HepG2 (cell line): ENCODE data around the gene GGA2. TPM values are rescaled to one million over a fixed set of nuclear protein-coding genes. Genes with fewer than 3 reads are reported as not detected.

Experiments
- CAMTA2 ChIP-seq: sonication (generic); formaldehyde crosslinking; IDR thresholded peaks from 2 replicates; pipeline ENCODE4 v1.4.0; 2020; ENCODE audit warnings: mild to moderate bottlenecking, missing genetic modification reagents, borderline replicate concordance
- CCAR2 ChIP-seq: fragments of 200-400 bp; formaldehyde crosslinking; optimal IDR thresholded peaks from 2 replicates; pipeline ENCODE3; 2018; ENCODE audit warnings: low read depth, mild to moderate bottlenecking, low read length, moderate library complexity
- HNRNPL ChIP-seq: fragments of 200-400 bp; formaldehyde crosslinking; IDR thresholded peaks from 2 replicates; pipeline ENCODE4 v1.6.1; 2017; ENCODE audit warnings: mild to moderate bottlenecking, low read depth, low read length
- RXRB ChIP-seq: IDR thresholded peaks from 2 replicates; pipeline ENCODE4 v1.6.1; 2016; ENCODE audit warnings: borderline replicate concordance, missing genetic modification reagents, missing compliant biosample characterization
- SKI ChIP-seq: fragments of 450-650 bp; IDR thresholded peaks from one replicate; pipeline ENCODE4 v1.6.1; 2018; ENCODE audit warnings: mild to moderate bottlenecking; ENCODE audit not compliant: partially characterized antibody
- SMARCC2 ChIP-seq: fragments of 450-650 bp; IDR thresholded peaks from 2 replicates; pipeline ENCODE4 v1.6.1; 2017; ENCODE audit warnings: antibody characterized with exemption, mild to moderate bottlenecking
- U2AF2 ChIP-seq: fragments of 200-400 bp; formaldehyde crosslinking; IDR thresholded peaks from 2 replicates; pipeline ENCODE4 v1.6.1; 2017; ENCODE audit warnings: low read depth, mild to moderate bottlenecking, low read length
- ZFY ChIP-seq: sonication (generic); formaldehyde crosslinking; IDR thresholded peaks from 2 replicates; pipeline ENCODE4 v1.4.0; 2020; ENCODE audit warnings: missing genetic modification reagents
- ZNF530 ChIP-seq: sonication (generic); formaldehyde crosslinking; IDR thresholded peaks from 2 replicates; pipeline ENCODE4 v1.5.0; 2020; ENCODE audit warnings: low read depth, mild to moderate bottlenecking, missing genetic modification reagents
- ZNF670 ChIP-seq: sonication (generic); formaldehyde crosslinking; IDR thresholded peaks from 2 replicates; pipeline ENCODE4 v1.8.0; 2022; ENCODE audit warnings: mild to moderate bottlenecking, missing genetic modification reagents, borderline replicate concordance
- ZNF674 ChIP-seq: sonication (generic); formaldehyde crosslinking; IDR thresholded peaks from 2 replicates; pipeline ENCODE4 v1.5.0; 2020; ENCODE audit warnings: low read depth, mild to moderate bottlenecking, missing genetic modification reagents
- polyA plus RNA-seq, 8 experiments: library from polyadenylated mRNA; depleted of rRNA in 3 of 8; stranded (reverse) in 7 of 8; unstranded in 1 of 8; fragments of >200 nt; fragmentation: Illumina TruSeq in 4 of 8; extraction: Trizol in 4 of 8; gene quantifications; 2 replicates each; pipeline versions ENCODE4 v1.2.1 to v1.2.3, GENCODE V29; 2011 to 2016; ENCODE audit warnings: low read depth in 4 of 8, missing spikeins in 1 of 8, mixed read lengths in 1 of 8; ENCODE audit not compliant: insufficient read depth in 1 of 8
- total RNA-seq, 5 experiments: library from RNA; depleted of rRNA; stranded (reverse); fragments of >200 nt; fragmentation: Illumina TruSeq; extraction: Trizol; gene quantifications; 2 replicates each; pipeline ENCODE4 v1.2.3, GENCODE V29; 2016; ENCODE audit warnings: low read depth in 1 of 5
- TF ChIP-seq, protein P1 (sequence below): sonication (generic); formaldehyde crosslinking; conservative IDR thresholded peaks from 2 replicates; pipeline ENCODE4 v1.4.0; 2020; ENCODE audit warnings: missing genetic modification reagents
- TF ChIP-seq, protein P2 (sequence below): sonication (generic); formaldehyde crosslinking; conservative IDR thresholded peaks from 2 replicates; pipeline ENCODE4 v1.4.0; 2020; ENCODE audit warnings: missing genetic modification reagents
- TF ChIP-seq, protein P3 (sequence below): sonication (generic); formaldehyde crosslinking; IDR thresholded peaks from 2 replicates; pipeline ENCODE4 v1.5.0; 2020; ENCODE audit warnings: missing genetic modification reagents, mild to moderate bottlenecking, borderline replicate concordance
- TF ChIP-seq, protein P4 (sequence below): sonication (generic); formaldehyde crosslinking; IDR thresholded peaks from 2 replicates; pipeline ENCODE4 v1.4.0; 2020; ENCODE audit warnings: mild to moderate bottlenecking, missing genetic modification reagents, borderline replicate concordance

Gene GGA2
- total and polyA plus RNA-seq, 2 of the 13 experiments (the other 11 are each of a cell fraction or from before 2014, with no cell fraction given) = 51.5 to 69.8 TPM

DNA sequence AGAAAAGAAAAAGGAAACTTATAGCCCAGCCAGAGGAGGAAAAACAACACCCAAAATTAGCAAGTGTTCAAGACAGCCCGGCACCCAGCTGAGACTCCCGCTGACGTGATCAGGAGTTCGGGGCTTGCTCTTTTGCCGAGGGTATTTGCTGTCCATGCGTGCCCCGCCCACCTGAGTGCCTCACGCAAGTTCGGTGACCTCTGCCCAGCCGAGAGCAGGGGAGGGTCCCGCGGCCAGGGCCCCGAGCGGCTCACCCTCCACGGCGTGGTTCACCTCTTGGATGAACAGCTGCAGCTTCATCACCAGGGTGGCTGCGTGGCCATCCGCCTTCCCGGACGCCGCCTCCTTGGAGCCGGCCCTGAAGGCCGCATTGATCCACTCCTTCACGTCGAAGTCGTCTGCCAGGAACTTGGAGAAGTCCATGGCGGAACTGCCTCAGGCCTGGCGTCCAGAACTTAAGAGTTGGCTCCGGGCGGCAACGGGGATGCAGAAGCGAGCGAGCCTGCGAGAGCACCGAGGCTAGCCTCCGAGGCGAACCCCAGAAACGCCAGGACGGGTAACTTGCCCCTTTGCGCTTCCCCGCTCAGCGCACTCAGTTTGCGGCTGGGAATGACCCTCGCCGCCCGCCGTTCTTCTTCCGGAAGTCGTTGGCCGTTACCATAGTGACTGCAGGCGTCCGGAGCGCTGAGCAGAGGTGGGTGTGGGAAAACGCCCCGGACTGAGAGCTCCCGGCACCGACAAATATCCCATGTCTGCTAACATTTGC is 57.5 kb downstream of the GGA2 start, which contains the start of gene COG7 (continued):
- TF ChIP-seq, protein P1, sequence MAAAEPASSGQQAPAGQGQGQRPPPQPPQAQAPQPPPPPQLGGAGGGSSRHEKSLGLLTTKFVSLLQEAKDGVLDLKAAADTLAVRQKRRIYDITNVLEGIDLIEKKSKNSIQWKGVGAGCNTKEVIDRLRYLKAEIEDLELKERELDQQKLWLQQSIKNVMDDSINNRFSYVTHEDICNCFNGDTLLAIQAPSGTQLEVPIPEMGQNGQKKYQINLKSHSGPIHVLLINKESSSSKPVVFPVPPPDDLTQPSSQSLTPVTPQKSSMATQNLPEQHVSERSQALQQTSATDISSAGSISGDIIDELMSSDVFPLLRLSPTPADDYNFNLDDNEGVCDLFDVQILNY (CRISPR knock-in tag) = peak; percentile 74; the same call in 1 of the 2 replicates
- TF ChIP-seq ZNF530 (CRISPR knock-in tag) (peak; percentile 86; the same call in 1 of the 2 replicates), SKI (peak; percentile 19), HNRNPL (peak; percentile 71; the same call in 1 of the 2 replicates), CCAR2 (no peak), ZFY (peak; percentile 99), ZNF670 (CRISPR knock-in tag) (peak; percentile 97; the same call in 1 of the 2 replicates), CAMTA2 (CRISPR knock-in tag) (peak; percentile 67), RXRB (CRISPR knock-in tag) (peak; percentile 88), U2AF2 (no peak), SMARCC2 (no peak), ZNF674 (0 out of 2 replicates have a peak, but pooled peaks have one; percentile 73)
- TF ChIP-seq, protein P2, sequence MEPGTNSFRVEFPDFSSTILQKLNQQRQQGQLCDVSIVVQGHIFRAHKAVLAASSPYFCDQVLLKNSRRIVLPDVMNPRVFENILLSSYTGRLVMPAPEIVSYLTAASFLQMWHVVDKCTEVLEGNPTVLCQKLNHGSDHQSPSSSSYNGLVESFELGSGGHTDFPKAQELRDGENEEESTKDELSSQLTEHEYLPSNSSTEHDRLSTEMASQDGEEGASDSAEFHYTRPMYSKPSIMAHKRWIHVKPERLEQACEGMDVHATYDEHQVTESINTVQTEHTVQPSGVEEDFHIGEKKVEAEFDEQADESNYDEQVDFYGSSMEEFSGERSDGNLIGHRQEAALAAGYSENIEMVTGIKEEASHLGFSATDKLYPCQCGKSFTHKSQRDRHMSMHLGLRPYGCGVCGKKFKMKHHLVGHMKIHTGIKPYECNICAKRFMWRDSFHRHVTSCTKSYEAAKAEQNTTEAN = peak; percentile 91
- TF ChIP-seq, protein P3, sequence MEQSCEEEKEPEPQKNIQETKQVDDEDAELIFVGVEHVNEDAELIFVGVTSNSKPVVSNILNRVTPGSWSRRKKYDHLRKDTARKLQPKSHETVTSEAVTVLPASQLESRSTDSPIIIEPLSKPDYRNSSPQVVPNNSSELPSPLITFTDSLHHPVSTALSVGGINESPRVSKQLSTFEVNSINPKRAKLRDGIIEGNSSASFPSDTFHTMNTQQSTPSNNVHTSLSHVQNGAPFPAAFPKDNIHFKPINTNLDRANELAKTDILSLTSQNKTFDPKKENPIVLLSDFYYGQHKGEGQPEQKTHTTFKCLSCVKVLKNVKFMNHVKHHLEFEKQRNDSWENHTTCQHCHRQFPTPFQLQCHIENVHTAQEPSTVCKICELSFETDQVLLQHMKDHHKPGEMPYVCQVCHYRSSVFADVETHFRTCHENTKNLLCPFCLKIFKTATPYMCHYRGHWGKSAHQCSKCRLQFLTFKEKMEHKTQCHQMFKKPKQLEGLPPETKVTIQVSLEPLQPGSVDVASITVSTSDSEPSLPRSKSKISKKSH = peak; percentile 94; the same call in 1 of the 2 replicates
- TF ChIP-seq, protein P4, sequence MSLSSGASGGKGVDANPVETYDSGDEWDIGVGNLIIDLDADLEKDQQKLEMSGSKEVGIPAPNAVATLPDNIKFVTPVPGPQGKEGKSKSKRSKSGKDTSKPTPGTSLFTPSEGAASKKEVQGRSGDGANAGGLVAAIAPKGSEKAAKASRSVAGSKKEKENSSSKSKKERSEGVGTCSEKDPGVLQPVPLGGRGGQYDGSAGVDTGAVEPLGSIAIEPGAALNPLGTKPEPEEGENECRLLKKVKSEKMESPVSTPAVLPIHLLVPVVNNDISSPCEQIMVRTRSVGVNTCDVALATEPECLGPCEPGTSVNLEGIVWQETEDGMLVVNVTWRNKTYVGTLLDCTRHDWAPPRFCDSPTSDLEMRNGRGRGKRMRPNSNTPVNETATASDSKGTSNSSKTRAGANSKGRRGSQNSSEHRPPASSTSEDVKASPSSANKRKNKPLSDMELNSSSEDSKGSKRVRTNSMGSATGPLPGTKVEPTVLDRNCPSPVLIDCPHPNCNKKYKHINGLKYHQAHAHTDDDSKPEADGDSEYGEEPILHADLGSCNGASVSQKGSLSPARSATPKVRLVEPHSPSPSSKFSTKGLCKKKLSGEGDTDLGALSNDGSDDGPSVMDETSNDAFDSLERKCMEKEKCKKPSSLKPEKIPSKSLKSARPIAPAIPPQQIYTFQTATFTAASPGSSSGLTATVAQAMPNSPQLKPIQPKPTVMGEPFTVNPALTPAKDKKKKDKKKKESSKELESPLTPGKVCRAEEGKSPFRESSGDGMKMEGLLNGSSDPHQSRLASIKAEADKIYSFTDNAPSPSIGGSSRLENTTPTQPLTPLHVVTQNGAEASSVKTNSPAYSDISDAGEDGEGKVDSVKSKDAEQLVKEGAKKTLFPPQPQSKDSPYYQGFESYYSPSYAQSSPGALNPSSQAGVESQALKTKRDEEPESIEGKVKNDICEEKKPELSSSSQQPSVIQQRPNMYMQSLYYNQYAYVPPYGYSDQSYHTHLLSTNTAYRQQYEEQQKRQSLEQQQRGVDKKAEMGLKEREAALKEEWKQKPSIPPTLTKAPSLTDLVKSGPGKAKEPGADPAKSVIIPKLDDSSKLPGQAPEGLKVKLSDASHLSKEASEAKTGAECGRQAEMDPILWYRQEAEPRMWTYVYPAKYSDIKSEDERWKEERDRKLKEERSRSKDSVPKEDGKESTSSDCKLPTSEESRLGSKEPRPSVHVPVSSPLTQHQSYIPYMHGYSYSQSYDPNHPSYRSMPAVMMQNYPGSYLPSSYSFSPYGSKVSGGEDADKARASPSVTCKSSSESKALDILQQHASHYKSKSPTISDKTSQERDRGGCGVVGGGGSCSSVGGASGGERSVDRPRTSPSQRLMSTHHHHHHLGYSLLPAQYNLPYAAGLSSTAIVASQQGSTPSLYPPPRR (CRISPR knock-in tag) = peak; percentile 81
